Panc1 (cell line): ENCODE data around the gene TLR10. TPM values are rescaled to one million over a fixed set of nuclear protein-coding genes. Genes with fewer than 3 reads are reported as not detected.

ENCODE experiments used
- ATAC-seq: fragments of 200-7000 bp; cut with Tn5 transposase; 2 replicates; pipeline ENCODE4 v1.9.1; 2020; ENCODE audit warnings: mild to moderate bottlenecking, moderate library complexity
- BruUV-seq: library from RNA; stranded (reverse); fragments of 400-500 nt; replicated peaks from 2 replicates; lab custom pipeline; 2021; lab: Mats Ljungman, UMichigan
- CTCF ChIA-PET: fragments of 300-600 bp; sonication (Branson Sonifier 250); formaldehyde crosslinking; loops from one replicate; lab custom pipeline; 2022; ENCODE audit warnings: antibody characterized with exemption; lab: Charles Lee
- POLR2A ChIA-PET: fragments of 300-600 bp; sonication (Branson Sonifier 250); formaldehyde crosslinking; loops from one replicate; lab custom pipeline; 2022; ENCODE audit warnings: antibody characterized with exemption; lab: Charles Lee
- DNase-seq: peaks from one replicate; pipeline ENCODE4 v3.0.0-alpha.2; 2010; ENCODE audit warnings: low read depth, low spot score
- H3K27ac ChIP-seq: 2 replicates; pipeline ENCODE4 v1.5.1; 2011; ENCODE audit warnings: mild to moderate bottlenecking, low read length, inconsistent platforms
- H3K27me3 ChIP-seq: fragments of 200-500 bp; sonication (Bioruptor generic); 2 replicates; pipeline ENCODE4 v1.6.0; 2014; ENCODE audit warnings: low read length, inconsistent platforms; ENCODE audit not compliant: control insufficient read depth, insufficient read depth
- H3K36me3 ChIP-seq: fragments of 200-500 bp; sonication (Bioruptor generic); 2 replicates; pipeline ENCODE4 v1.5.1; 2014; ENCODE audit warnings: inconsistent platforms, mild to moderate bottlenecking, low read length, moderate library complexity; ENCODE audit not compliant: control insufficient read depth, insufficient read depth
- H3K4me1 ChIP-seq: 2 replicates; pipeline ENCODE4 v1.5.1; 2011; ENCODE audit warnings: inconsistent platforms, mild to moderate bottlenecking, low read length, moderate library complexity; ENCODE audit not compliant: control insufficient read depth, insufficient read depth
- H3K4me3 ChIP-seq, 2 experiments: 2 replicates each; pipeline ENCODE4 v1.5.1; 2011 to 2012; ENCODE audit warnings: low read depth in 2 of 2, low read length in 2 of 2, mild to moderate bottlenecking in 2 of 2, inconsistent platforms in 1 of 2, moderate library complexity in 1 of 2
- H3K9me3 ChIP-seq: fragments of 200-500 bp; sonication (Bioruptor generic); 2 replicates; pipeline ENCODE4 v1.5.1; 2014; ENCODE audit warnings: low read depth, mild to moderate bottlenecking, inconsistent platforms, low read length, moderate library complexity; ENCODE audit not compliant: control insufficient read depth, insufficient read depth
- CTCF ChIP-seq: fragments of 450-650 bp; IDR thresholded peaks from 2 replicates; pipeline ENCODE4 v1.5.1; 2017; ENCODE audit warnings: mild to moderate bottlenecking
- POLR2AphosphoS5 ChIP-seq: IDR thresholded peaks from 2 replicates; pipeline ENCODE4 v1.6.1; 2012; ENCODE audit warnings: mild to moderate bottlenecking, low read depth, low read length, moderate library complexity
- REST ChIP-seq, 2 experiments: IDR thresholded peaks; 2 replicates each; pipeline ENCODE4 v1.6.1; 2011 to 2012; ENCODE audit warnings: low read depth in 2 of 2, control low read depth in 1 of 2, low read length in 1 of 2, mild to moderate bottlenecking in 1 of 2, moderate library complexity in 1 of 2; ENCODE audit not compliant: insufficient read depth in 1 of 2
- SIN3A ChIP-seq: IDR thresholded peaks from 2 replicates; pipeline ENCODE4 v1.6.1; 2012; ENCODE audit warnings: low read depth, mild to moderate bottlenecking, low read length, moderate library complexity, borderline replicate concordance; ENCODE audit not compliant: insufficient read depth
- TCF7L2 ChIP-seq: IDR thresholded peaks from 2 replicates; pipeline ENCODE4 v1.6.1; 2011; ENCODE audit warnings: mild to moderate bottlenecking, low read depth, low read length, inconsistent platforms
- in situ Hi-C: cut with HindIII; loops from 2 replicates; pipeline ENCODE4 v1.10.0; 2016; ENCODE audit warnings: low sequenced_read_pairs, low pct_unique_long_range_greater_than_20kb
- intact Hi-C: fragments of 100-400 bp; cut with micrococcal nuclease; formaldehyde crosslinking; loops from one replicate; pipeline ENCODE4 v1.10.0; 2022; ENCODE audit not compliant: unreplicated experiment
- total RNA-seq: library from RNA; stranded (reverse); gene quantifications from one replicate; pipeline ENCODE4 v1.2.1, GENCODE V29; 2021; ENCODE audit not compliant: unreplicated experiment

The TLR10 gene
- total RNA-seq, 1 experiment from 2014 or later: 0.05 TPM

- TF ChIP-seq REST (IDR thresholded peaks at IDR 0.05; ENCODE audit: insufficient read depth in 1 of 2, low read depth in 2 of 2, low read length in 1 of 2): no peak
- TF ChIP-seq CTCF: no peak
- TF ChIP-seq POLR2AphosphoS5: no peak
- no peak for TF ChIP-seq SIN3A
- no peak for TF ChIP-seq TCF7L2
- Histone ChIP-seq H3K36me3 (no peaks in the 10 kb centered on the region), H3K4me3 (no peak overlapping the region), H3K9me3 (no peaks in the 10 kb centered on the region), H3K27ac (no peak overlapping the region), H3K27me3 (no peaks in the 10 kb centered on the region), H3K4me1 (no peaks in the 10 kb centered on the region)
- intact Hi-C loops: no loop called here
- no TSS peak for BruUV-seq
- CTCF ChIA-PET: no interaction called here
- in situ Hi-C loops: no loop called here
- no peak for DNase-seq
- POLR2A ChIA-PET: no interaction called here
- no peak for ATAC-seq
These were observed 8.2 kb upstream of the TLR10 start for GRCh38 chr4:38791010-38791409.

GRCh38 chr4:38788317-38788716, 5.5 kb upstream of the TLR10 start:
- H3K36me3 ChIP-seq: no peaks in the 10 kb centered on the region
- H3K4me1 ChIP-seq: no peaks in the 10 kb centered on the region
- no peak overlapping the region for H3K4me3 ChIP-seq
- H3K27me3 ChIP-seq: no peaks in the 10 kb centered on the region
- in situ Hi-C loops: no loop called here
- no peak for ATAC-seq
- no peaks in the 10 kb centered on the region for H3K9me3 ChIP-seq
- no peak for TF ChIP-seq POLR2AphosphoS5
- TF ChIP-seq TCF7L2: no peak
- no peak for TF ChIP-seq CTCF
- intact Hi-C loops: no loop called here
- no peak overlapping the region for H3K27ac ChIP-seq
- ChIA-PET CTCF (no interaction called here), POLR2A (no interaction called here)
- no TSS peak for BruUV-seq
- DNase-seq: no peak

- DNase-seq (no peak), ATAC-seq (no peak)
- intact Hi-C loops (no loop called here), in situ Hi-C loops (no loop called here)
- ChIA-PET POLR2A (no interaction called here), CTCF (no interaction called here)
- Histone ChIP-seq H3K4me3 (no peak overlapping the region), H3K9me3 (no peaks in the 10 kb centered on the region), H3K36me3 (no peaks in the 10 kb centered on the region), H3K27me3 (no peaks in the 10 kb centered on the region), H3K4me1 (no peaks in the 10 kb centered on the region), H3K27ac (no peak overlapping the region)
- BruUV-seq: no TSS peak
- no peak for TF ChIP-seq POLR2AphosphoS5
- TF ChIP-seq CTCF: no peak
- no peak for TF ChIP-seq TCF7L2
- no peak for TF ChIP-seq SIN3A
- no peak for TF ChIP-seq REST (IDR thresholded peaks at IDR 0.05; ENCODE audit: insufficient read depth in 1 of 2, low read depth in 2 of 2, low read length in 1 of 2)
These were observed 4.9 kb upstream of the TLR10 start for GRCh38 chr4:38787693-38788092.
